G401 (cell line): Measurements from ENCODE around the gene STAT2. TPM values are rescaled to one million over a fixed set of nuclear protein-coding genes. Genes with fewer than 3 reads are reported as not detected.
A peak's percentile ranks its signal among the peaks of the same experiment; 100 is the strongest.

Experiments
- DNase-seq: peaks from one replicate; pipeline ENCODE4 v3.0.0-alpha.2; 2015; ENCODE audit warnings: low spot score
- in situ Hi-C: cut with HindIII; loops from 2 replicates; pipeline ENCODE4 v1.10.0; 2016; ENCODE audit warnings: low sequenced_read_pairs, mixed read lengths
- total RNA-seq: library from RNA; depleted of rRNA; stranded (reverse); fragments of >200 nt; shearing (Covaris generic); gene quantifications from 2 replicates; pipeline ENCODE4 v1.2.3, GENCODE V29; 2014; rRNA removed

STAT2 gene
- total RNA-seq, 1 experiment from 2014 or later = 26.9 TPM

DNA sequence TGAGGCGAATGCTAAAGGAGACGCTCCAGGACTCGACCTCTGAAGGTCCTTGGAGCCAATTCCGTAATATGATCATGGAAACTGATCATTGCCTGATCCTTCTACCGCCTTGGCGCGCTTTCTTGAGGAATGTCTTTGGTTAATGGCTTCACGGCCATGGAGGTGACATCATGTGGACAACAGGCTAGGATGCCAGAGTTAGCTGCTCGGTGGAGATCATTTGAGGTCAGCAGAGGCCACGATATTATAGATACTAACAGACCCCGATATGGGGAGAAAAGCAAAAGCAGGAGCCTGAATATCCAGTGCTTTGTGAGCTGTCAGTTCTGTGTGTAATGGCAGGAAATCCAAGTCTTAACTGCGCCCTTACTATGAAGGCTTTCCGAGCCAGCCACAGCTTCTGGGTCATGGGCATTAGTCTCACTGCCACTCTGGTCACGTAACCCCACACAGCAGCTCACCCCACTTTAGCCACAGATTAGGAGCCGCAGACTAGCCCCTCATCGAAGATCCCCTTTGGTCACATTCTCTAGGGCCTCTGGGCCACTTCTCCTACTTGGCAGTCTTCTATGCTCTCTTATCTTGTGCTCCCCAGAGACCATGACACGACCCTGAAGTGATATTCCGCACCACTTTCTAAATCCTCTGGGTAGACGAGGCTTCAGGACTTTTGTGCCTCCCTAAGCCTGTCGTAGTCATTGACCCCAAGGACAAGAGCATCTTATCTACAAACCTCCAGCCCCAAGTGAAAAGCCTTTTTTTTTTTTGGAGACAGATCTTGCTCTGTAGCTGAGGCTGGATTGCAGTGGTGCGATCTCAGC, 59.1 kb downstream of the STAT2 start:
- DNase-seq = no peak
- in situ Hi-C loops = no loop called here

DNA sequence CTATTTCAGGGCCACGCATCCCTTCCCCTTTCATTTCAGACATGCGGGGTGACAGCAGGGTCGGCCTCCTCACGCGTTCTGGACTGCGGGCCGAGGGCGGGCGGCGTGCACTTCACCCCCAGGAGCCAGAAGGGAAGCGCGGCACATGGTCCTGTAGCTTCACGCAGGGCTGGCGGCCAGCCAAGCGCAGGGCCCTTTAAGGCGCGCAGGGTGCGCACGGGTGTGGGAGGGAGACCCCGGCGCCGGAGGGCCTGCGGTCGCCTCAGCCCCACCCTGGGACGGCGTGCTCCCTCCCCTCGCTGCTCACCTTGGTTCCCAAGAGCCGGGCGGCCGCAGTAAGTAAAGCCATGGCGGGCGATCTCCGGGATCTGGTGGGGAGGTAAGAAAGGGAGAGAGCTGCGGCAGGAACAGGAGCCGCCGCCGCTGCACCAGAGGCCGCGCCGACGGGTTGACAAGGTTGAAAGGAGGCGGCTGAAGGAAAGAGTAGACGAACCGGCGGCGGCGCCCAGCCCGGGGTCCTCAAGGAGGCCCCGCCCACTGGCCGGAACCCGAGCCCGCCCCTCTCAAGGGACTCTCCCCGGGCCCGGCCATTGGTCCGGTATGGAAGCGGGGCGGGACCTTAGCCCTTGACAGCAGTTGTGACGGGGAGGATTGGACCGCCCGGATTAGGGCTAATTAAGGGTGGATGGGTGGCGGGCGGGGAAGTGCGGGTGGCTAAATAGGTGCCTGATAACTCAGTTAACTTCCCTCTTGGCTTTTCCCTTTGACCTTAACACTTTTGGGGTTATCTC, 59.9 kb downstream of the STAT2 start, which contains the start of gene CS:
Gene CS, minus strand, starts transcription at position 478 of the 791 bp plus-strand sequence. Its CDS starts 129 bp downstream, at position 349.
- DNase-seq = peak; percentile 99
- in situ Hi-C loops = loop anchor here (10.0 kb wide), 1 partner anchor 95 kb away; no protein-coding TSS in a partner anchor

DNA sequence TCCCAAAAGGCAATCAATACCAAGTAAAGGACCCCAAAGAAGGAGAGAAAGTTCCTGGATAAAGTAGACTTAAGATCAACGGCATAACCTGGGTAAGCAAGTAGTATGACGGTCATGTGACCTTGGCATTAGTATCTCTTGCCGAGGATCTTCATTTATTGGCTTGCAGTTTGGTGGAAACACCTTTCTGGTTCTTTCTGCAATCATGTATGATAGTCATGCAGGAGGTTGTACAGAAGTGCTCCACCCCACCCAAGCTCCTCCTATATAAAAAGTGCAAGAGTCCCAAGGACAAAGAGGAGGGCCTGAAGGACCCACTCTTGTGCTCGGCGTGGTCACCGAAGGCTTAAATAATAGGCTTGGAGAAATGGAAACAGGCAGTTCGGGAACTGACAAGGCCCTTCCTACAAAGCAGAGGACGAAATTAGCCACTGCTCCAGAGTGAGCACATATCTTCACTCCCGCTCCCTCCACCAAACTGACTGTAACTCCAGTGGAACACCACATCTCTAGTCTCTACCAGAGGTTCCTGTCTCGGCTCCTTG, 60.5 kb downstream of the STAT2 start:
- peak; percentile 35 for DNase-seq

DNA sequence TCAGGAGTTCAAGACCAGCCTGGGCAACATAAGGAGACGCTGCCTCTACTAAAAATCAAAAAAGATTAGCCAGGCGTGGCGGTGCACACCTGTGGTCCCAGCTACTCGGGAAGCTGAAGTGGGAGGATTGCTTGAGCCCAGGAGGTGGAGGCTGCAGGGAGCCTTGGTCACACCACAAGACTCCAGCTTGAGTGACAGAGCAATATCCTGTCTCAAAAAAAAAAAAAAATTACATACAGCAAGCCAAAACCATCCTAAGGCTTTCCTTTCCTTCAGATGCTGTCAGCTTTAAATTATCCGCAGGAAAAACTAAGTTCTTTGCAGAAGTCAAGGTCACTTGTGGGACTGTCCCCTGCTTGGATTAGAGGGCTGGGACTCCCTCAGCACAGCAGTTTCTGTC, 61.1 kb downstream of the STAT2 start:
- in situ Hi-C loops = loop anchor here (10.0 kb wide), 1 partner anchor 94 kb away; no protein-coding TSS in a partner anchor

More for the DNA sequence above, 60.5 kb downstream of the STAT2 start:
- in situ Hi-C loops = loop anchor here (10.0 kb wide), 1 partner anchor 95 kb away; no protein-coding TSS in a partner anchor

GRCh38 chr12:56297400-56297799, 62.5 kb downstream of the STAT2 start:
- in situ Hi-C loops = loop anchor here (10.0 kb wide), 1 partner anchor 93 kb away; no protein-coding TSS in a partner anchor
- DNase-seq = no peak

More for the DNA sequence above, 61.1 kb downstream of the STAT2 start:
- DNase-seq = no peak

DNA sequence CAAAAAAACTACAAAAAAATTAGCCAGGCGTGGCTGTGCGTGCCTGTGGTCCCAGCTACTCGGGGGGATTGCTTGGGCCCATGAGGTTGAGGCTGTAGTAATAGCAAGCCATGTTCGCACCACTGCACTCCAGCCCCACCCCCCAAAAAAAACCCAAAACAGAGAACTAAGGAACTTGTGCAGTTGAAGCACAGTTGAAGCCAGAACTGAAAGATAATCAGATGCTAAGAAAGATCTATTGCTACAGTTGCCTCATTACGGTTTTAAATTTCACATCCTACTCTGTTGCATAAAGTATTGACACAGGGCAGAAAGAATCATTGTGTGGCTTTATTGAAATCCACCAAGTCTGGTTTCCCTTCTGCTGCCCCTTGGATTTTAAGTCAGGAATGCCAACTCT, 63.6 kb downstream of the STAT2 start:
- DNase-seq = no peak
- in situ Hi-C loops = loop anchor here (10.0 kb wide), 1 partner anchor 91 kb away; no protein-coding TSS in a partner anchor

DNA sequence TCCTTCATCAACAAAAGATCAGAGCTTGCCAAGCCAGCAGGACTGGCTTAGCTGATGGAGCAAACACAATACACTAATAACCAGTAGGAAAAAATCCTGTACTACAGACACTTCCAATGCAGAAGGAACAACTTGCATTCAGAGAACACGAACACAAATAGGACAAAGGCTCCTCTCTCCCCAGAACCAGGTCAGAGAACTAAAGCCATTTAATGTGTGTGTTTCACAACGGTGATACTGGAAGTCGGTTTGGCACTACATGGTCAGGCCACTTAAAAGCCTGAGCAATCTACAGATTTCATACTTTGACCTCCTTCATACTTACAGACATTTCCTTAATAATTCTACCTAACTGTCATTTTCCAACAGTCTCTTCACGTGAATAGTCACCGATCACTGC, 66.1 kb downstream of the STAT2 start:
- no peak for DNase-seq
- in situ Hi-C loops = loop anchor here (10.0 kb wide), 1 partner anchor 89 kb away; no protein-coding TSS in a partner anchor

Other genes with a start within 250 kb of the STAT2 start
- 3,225 and 5,126 TPM in 2 replicates for gene RPL41, start 243.5 kb downstream of the STAT2 start, total RNA-seq
- 2.9 and 3.3 TPM in 2 replicates for gene ZC3H10, start 241.8 kb downstream of the STAT2 start, total RNA-seq
- gene ESYT1, start 231.8 kb downstream of the STAT2 start, total RNA-seq = 108 and 114 TPM in 2 replicates
- gene MYL6B, start 207.5 kb downstream of the STAT2 start, total RNA-seq = 115 and 166 TPM in 2 replicates
- gene MYL6, start 201.7 kb downstream of the STAT2 start, total RNA-seq = 1,669 and 1,953 TPM in 2 replicates
- 10.5 and 18.4 TPM in 2 replicates for gene SMARCC2, start 170.6 kb downstream of the STAT2 start, total RNA-seq
- gene RNF41, start 138.2 kb downstream of the STAT2 start, total RNA-seq = 66.6 and 71.6 TPM in 2 replicates
- gene NABP2, start 135.8 kb downstream of the STAT2 start, total RNA-seq = 20.2 and 33.0 TPM in 2 replicates
- gene SLC39A5, start 130.1 kb downstream of the STAT2 start, total RNA-seq = not detected in 2 replicates
- 6.2 and 9.0 TPM in 2 replicates for gene ANKRD52, start 101.7 kb downstream of the STAT2 start, total RNA-seq
- gene COQ10A, start 93.2 kb downstream of the STAT2 start, total RNA-seq = 22.3 and 24.2 TPM in 2 replicates
- 56.9 and 64.5 TPM in 2 replicates for gene CS, start 59.8 kb downstream of the STAT2 start, total RNA-seq
- gene CNPY2, start 44.1 kb downstream of the STAT2 start, total RNA-seq = 153 and 218 TPM in 2 replicates
- 16.9 and 18.0 TPM in 2 replicates for gene PAN2, start 26.1 kb downstream of the STAT2 start, total RNA-seq
- 1.3 and 5.3 TPM in 2 replicates for gene IL23A, start 21.2 kb downstream of the STAT2 start, total RNA-seq
- gene APOF, start 2.8 kb upstream of the STAT2 start, total RNA-seq = not detected in 2 replicates
- 33.3 and 37.4 TPM in 2 replicates for gene TIMELESS, start 89.3 kb upstream of the STAT2 start, total RNA-seq
- not detected in 2 replicates for gene MIP, start 94.5 kb upstream of the STAT2 start, total RNA-seq
- gene SPRYD4, start 108.5 kb upstream of the STAT2 start, total RNA-seq = 2.5 and 2.8 TPM in 2 replicates
- gene GLS2, start 128.1 kb upstream of the STAT2 start, total RNA-seq = 0.12 and 1.2 TPM in 2 replicates
- 3.4 and 3.8 TPM in 2 replicates for gene RBMS2, start 161.7 kb upstream of the STAT2 start, total RNA-seq